ENCODE measurements around the gene DNAJC15. TPM values are rescaled to one million over a fixed set of nuclear protein-coding genes. Genes with fewer than 3 reads are reported as not detected.

DNAJC15 gene
- total and polyA plus RNA-seq, 2 of the 4 experiments (the other 2 are of a cell fraction), result 7.0 to 22.0 TPM

- ATAC-seq (ENCODE audit: low read depth) (no peak), DNase-seq (no peak)
- no peak for TF ChIP-seq RCOR1 (IDR thresholded peaks at IDR 0.05; ENCODE audit: insufficient replicate concordance, low read length)
- no peak for TF ChIP-seq MAZ (IDR thresholded peaks at IDR 0.05; ENCODE audit: borderline replicate concordance, low read depth, low read length)
- TF ChIP-seq MAFK (IDR thresholded peaks at IDR 0.05; ENCODE audit: low read depth, low read length), result no peak
- TF ChIP-seq RAD21 (IDR thresholded peaks at IDR 0.05; ENCODE audit: low read length), result no peak
- TF ChIP-seq MXI1 (IDR thresholded peaks at IDR 0.05; ENCODE audit: borderline replicate concordance, low read depth, low read length), result no peak
- no peak for TF ChIP-seq USF2 (IDR thresholded peaks at IDR 0.05; ENCODE audit: low read depth, low read length)
- no peak for TF ChIP-seq SMC3 (IDR thresholded peaks at IDR 0.05; ENCODE audit: low read depth, low read length)
- TF ChIP-seq CHD1 (IDR thresholded peaks at IDR 0.05; ENCODE audit: low read depth, low read length), result no peak
- TF ChIP-seq, protein P1, sequence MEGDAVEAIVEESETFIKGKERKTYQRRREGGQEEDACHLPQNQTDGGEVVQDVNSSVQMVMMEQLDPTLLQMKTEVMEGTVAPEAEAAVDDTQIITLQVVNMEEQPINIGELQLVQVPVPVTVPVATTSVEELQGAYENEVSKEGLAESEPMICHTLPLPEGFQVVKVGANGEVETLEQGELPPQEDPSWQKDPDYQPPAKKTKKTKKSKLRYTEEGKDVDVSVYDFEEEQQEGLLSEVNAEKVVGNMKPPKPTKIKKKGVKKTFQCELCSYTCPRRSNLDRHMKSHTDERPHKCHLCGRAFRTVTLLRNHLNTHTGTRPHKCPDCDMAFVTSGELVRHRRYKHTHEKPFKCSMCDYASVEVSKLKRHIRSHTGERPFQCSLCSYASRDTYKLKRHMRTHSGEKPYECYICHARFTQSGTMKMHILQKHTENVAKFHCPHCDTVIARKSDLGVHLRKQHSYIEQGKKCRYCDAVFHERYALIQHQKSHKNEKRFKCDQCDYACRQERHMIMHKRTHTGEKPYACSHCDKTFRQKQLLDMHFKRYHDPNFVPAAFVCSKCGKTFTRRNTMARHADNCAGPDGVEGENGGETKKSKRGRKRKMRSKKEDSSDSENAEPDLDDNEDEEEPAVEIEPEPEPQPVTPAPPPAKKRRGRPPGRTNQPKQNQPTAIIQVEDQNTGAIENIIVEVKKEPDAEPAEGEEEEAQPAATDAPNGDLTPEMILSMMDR (conservative IDR thresholded peaks at IDR 0.05; ENCODE audit: low read depth, low read length), result no peak
- TF ChIP-seq BHLHE40 (IDR thresholded peaks at IDR 0.05; ENCODE audit: low read depth, low read length), result no peak
- TF ChIP-seq POLR2A (IDR thresholded peaks at IDR 0.05; ENCODE audit: low read depth, low read length), result no peak
- TF ChIP-seq FOS (IDR thresholded peaks at IDR 0.05; ENCODE audit: low read depth, low read length), result no peak
- TF ChIP-seq ELK1 (IDR thresholded peaks at IDR 0.05; ENCODE audit: borderline replicate concordance, low read depth, low read length), result no peak
- TF ChIP-seq CEBPB (IDR thresholded peaks at IDR 0.05; ENCODE audit: low read depth, low read length), result no peak
- TF ChIP-seq RFX5 (IDR thresholded peaks at IDR 0.05; ENCODE audit: low read depth, low read length), result no peak
- no peak for TF ChIP-seq NFE2L2 (IDR thresholded peaks at IDR 0.05; ENCODE audit: low read depth, low read length)
- H4K91ac ChIP-seq (ENCODE audit: insufficient read depth, low read depth, low read length), result no peak overlapping the region
- H3K4me3 ChIP-seq (ENCODE audit: insufficient read depth, low read depth, low read length), result no peak overlapping the region
- H2AFZ ChIP-seq (replicated peaks; ENCODE audit: low read length, poor library complexity), result no peak overlapping the region
- no peak overlapping the region for H3K14ac ChIP-seq (replicated peaks; ENCODE audit: low read depth, low read length)
- no peak overlapping the region for H2AK9ac ChIP-seq (replicated peaks; ENCODE audit: low read depth, low read length, poor library complexity)
- dilution Hi-C loops (cut with HindIII; ENCODE audit: low sequenced_read_pairs, unreplicated experiment) (no loop called here), intact Hi-C loops (cut with micrococcal nuclease) (no loop called here), in situ Hi-C loops (cut with MboI; ENCODE audit: low sequenced_read_pairs) (no loop called here)
- no peak overlapping the region for H3K4ac ChIP-seq (ENCODE audit: low read depth, low read length)
- H3K23ac ChIP-seq (ENCODE audit: low read depth, low read length), result no peak overlapping the region
- H2BK20ac ChIP-seq (ENCODE audit: low read depth, low read length), result no peak overlapping the region
- H2BK120ac ChIP-seq (ENCODE audit: low read depth, low read length), result no peak overlapping the region
- H3K18ac ChIP-seq (ENCODE audit: low read depth, low read length), result no peak overlapping the region
- no peaks in the 10 kb centered on the region for H3K9me3 ChIP-seq (ENCODE audit: control insufficient read depth, insufficient read depth, low read length)
- no peak overlapping the region for H4K5ac ChIP-seq (ENCODE audit: low read depth, low read length)
- H3K36me3 ChIP-seq (ENCODE audit: control insufficient read depth, insufficient read depth, low read length), result no peaks in the 10 kb centered on the region
- H2BK5ac ChIP-seq (ENCODE audit: low read depth, low read length, poor library complexity, severe bottlenecking), result no peak overlapping the region
- no peak overlapping the region for H3K9ac ChIP-seq (ENCODE audit: low read depth, low read length)
- no peak overlapping the region for H3K27ac ChIP-seq (ENCODE audit: insufficient read depth, low read length)
- no peak overlapping the region for H2AK5ac ChIP-seq (ENCODE audit: low read depth, low read length)
- ChIA-PET CTCF (no interaction called here), POLR2A (ENCODE audit: unreplicated experiment) (no interaction called here)
- peaks cover 35% of the 10 kb centered on the region for H3K27me3 ChIP-seq (ENCODE audit: control insufficient read depth, insufficient read depth, low read length)
- no peak overlapping the region for H2BK15ac ChIP-seq (ENCODE audit: low read depth, low read length)
- no peaks in the 10 kb centered on the region for H3K4me1 ChIP-seq (ENCODE audit: control insufficient read depth, insufficient read depth, low read length)
- WGBS, 2 experiments (ENCODE audit: extremely low coverage in 2 of 2, insufficient read length in 1 of 2), result no CpG with 5 or more reads among the region's 1 CpG
- no peak overlapping the region for H4K8ac ChIP-seq (ENCODE audit: low read depth in 2 of 2, low read length in 2 of 2)
- no peaks in the 10 kb centered on the region for H3K79me1 ChIP-seq (ENCODE audit: low read depth in 1 of 2, low read length in 2 of 2)
- H4K20me1 ChIP-seq (ENCODE audit: insufficient read depth, low read length), result no peaks in the 10 kb centered on the region
- no TSS peak for BruUV-seq (replicated peaks)
- H3K4me2 ChIP-seq (ENCODE audit: low read depth, low read length), result no peak overlapping the region
- H3K56ac ChIP-seq (ENCODE audit: extremely low read depth, insufficient read depth, low read length), result no peak overlapping the region
- H3K9me1 ChIP-seq (ENCODE audit: insufficient read depth, low read length), result no peaks in the 10 kb centered on the region
Measured at GRCh38 chr13:43140985-43141384, 117.6 kb downstream of the DNAJC15 start.
